ENCODE results near the gene OR1F1. TPM values are rescaled to one million over a fixed set of nuclear protein-coding genes. Genes with fewer than 3 reads are reported as not detected.

OR1F1 gene
- total RNA-seq, 4 donors from 2014 or later = not detected

DNA sequence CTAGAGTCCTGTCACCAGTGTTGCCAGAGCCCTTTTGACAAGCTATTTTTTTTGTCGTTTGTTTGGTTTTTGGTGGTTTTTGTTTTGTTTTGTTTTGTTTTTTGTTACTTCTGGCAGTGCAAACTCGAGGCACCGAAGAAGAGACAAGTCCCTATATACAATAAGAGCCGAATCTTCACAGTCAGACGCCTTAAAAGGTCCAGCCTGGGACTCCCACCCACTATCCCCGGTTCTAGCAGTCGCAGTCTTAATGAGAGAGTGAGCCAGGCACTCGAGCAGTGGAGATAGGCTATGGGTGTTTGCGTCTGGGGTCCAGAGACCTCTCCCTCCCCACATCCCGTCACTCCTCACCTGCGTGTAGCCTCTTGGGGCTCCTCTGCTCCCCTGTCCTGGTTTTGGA, 1.9 kb downstream of the OR1F1 start:
- Histone ChIP-seq H3K27ac (no peak overlapping the region), H3K4me1 (peaks cover 22% of the 10 kb centered on the region), H3K36me3 (no peaks in the 10 kb centered on the region), H3K9me3 (no peaks in the 10 kb centered on the region), H3K4me3 (no peak overlapping the region), H3K27me3 (peaks cover 99% of the 10 kb centered on the region)
- WGBS = 17% methylated on average over 8 of the region's 11 CpGs
- no peak for TF ChIP-seq EP300 (IDR thresholded peaks at IDR 0.05)
- TF ChIP-seq POLR2AphosphoS5 (IDR thresholded peaks at IDR 0.05) = no peak
- TF ChIP-seq, protein P1, sequence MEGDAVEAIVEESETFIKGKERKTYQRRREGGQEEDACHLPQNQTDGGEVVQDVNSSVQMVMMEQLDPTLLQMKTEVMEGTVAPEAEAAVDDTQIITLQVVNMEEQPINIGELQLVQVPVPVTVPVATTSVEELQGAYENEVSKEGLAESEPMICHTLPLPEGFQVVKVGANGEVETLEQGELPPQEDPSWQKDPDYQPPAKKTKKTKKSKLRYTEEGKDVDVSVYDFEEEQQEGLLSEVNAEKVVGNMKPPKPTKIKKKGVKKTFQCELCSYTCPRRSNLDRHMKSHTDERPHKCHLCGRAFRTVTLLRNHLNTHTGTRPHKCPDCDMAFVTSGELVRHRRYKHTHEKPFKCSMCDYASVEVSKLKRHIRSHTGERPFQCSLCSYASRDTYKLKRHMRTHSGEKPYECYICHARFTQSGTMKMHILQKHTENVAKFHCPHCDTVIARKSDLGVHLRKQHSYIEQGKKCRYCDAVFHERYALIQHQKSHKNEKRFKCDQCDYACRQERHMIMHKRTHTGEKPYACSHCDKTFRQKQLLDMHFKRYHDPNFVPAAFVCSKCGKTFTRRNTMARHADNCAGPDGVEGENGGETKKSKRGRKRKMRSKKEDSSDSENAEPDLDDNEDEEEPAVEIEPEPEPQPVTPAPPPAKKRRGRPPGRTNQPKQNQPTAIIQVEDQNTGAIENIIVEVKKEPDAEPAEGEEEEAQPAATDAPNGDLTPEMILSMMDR (IDR thresholded peaks at IDR 0.05) = no peak
- no peak for TF ChIP-seq POLR2A (IDR thresholded peaks at IDR 0.05)
- DNase-seq (ENCODE audit: low spot score in 2 of 2) = no peak

DNA sequence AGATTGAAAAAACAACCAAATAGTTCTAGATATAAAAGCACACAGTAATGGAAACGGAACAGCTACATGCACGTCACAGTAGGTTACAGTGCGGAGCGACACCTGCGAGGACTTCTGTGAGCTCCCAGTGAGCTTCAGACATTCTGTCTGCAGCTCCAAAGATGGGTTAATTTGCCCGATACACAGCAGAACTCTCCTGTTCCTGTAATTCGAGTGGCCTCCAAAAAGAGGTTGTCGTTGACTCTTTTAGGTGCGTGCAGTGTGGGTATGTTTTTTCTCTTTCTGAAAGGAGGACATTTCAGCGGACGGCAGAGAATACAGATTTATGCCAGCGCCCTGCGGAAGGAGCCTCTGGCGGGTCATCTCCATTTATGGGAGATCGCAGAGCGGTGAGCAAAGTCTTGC, 2.9 kb downstream of the OR1F1 start:
- no peak overlapping the region for H3K27ac ChIP-seq
- peaks cover 100% of the 10 kb centered on the region for H3K27me3 ChIP-seq
- no peak overlapping the region for H3K4me3 ChIP-seq
- peak in 1 of 2 donors; percentile 67 for DNase-seq (ENCODE audit: low spot score in 2 of 2)
- TF ChIP-seq, protein P1 (IDR thresholded peaks at IDR 0.05) = no peak
- no peak for TF ChIP-seq POLR2A (IDR thresholded peaks at IDR 0.05)
- no peak for TF ChIP-seq EP300 (IDR thresholded peaks at IDR 0.05)
- no peak for TF ChIP-seq POLR2AphosphoS5 (IDR thresholded peaks at IDR 0.05)
- no peaks in the 10 kb centered on the region for H3K36me3 ChIP-seq
- no peaks in the 10 kb centered on the region for H3K9me3 ChIP-seq
- WGBS = 13% methylated on average over 16 of the region's 16 CpGs
- peaks cover 22% of the 10 kb centered on the region for H3K4me1 ChIP-seq

DNA sequence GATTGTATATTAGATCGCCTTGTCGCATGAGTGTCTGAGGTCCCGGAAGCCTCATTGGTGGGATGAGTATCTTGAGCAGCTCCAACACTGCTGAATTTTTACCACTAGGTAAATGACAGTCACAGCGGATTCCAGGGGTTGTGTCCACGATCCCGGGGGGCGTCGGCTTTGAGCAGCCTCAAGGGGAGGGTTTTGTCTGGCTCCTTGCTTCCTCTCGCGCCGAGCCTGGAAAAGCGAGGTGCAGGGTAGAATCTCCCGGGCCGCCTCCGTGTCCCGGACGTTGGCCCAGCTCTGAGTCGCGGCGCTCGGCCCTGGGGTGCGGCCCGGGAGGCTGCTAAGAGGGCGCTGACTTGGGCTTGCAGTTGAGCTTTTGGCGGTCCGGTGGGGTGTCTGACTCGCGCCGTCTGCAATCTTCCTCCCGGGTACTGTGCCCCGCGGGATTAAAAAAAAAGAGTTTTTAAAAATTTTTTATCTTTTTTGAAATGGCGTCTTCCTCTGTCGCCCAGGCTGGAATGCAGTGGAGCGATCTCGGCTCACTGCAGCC, 4.5 kb downstream of the OR1F1 start:
- H3K4me1 ChIP-seq = peaks cover 22% of the 10 kb centered on the region
- DNase-seq (ENCODE audit: low spot score in 2 of 2) = no peak
- TF ChIP-seq POLR2AphosphoS5 (IDR thresholded peaks at IDR 0.05) (no peak), POLR2A (IDR thresholded peaks at IDR 0.05) (no peak), EP300 (IDR thresholded peaks at IDR 0.05) (no peak)
- TF ChIP-seq, protein P1 (IDR thresholded peaks at IDR 0.05) = no peak
- H3K36me3 ChIP-seq = no peaks in the 10 kb centered on the region
- no peaks in the 10 kb centered on the region for H3K9me3 ChIP-seq
- 30% methylated on average over 22 of the region's 36 CpGs for WGBS
- no peak overlapping the region for H3K4me3 ChIP-seq
- H3K27me3 ChIP-seq = peaks cover 97% of the 10 kb centered on the region
- H3K27ac ChIP-seq = no peak overlapping the region

DNA sequence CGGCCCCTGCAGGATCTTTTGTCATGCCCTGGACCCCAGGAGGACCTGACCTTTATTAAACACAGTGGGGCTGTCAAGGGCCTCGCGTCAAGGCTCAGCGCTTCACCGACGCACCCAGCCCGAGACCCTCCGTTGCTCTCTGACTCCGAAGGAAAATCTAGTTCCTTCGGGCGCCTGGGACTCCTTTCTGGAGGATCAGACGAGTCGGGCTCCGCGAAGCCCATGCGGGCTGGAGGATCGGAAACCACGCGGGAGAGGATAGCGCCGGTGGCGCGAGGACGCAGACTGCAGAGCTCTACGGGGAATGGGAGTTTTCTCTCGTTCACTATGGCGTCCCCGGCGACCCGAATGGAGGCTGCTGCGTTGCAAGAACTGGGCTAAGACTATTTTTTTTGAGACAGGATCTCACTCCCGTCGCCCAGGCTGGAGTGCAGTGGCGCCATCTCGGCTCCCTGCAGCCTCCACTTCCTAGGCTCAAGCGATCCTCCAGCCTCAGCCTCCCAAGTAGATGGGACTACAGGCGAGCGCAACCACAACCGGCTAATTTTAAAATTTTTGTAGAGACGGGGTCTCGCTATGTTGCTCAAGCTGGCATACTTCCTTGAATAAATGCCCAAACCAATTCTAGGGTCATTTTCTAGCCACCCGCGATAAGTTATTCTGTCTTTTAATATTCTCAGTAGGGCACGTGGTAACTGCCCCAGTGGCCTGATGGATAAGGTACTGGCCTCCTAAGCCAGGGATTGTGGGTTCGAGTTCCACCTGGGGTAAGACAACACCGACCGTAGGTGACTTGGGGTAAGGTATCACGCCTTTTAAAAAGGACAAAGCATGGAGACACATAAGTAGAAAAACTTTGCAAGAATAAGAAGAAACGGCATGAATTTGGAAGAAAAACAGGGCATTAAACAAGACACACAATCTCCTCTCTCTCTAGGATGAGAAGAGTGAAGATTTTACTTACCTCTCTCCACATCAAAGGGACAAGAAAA, 5.5 kb downstream of the OR1F1 start:
- Histone ChIP-seq H3K9me3 (no peaks in the 10 kb centered on the region), H3K4me1 (peaks cover 17% of the 10 kb centered on the region), H3K4me3 (no peak overlapping the region), H3K27me3 (peaks cover 94% of the 10 kb centered on the region), H3K36me3 (no peaks in the 10 kb centered on the region), H3K27ac (no peak overlapping the region)
- no peak for DNase-seq (ENCODE audit: low spot score in 2 of 2)
- TF ChIP-seq, protein P1 (IDR thresholded peaks at IDR 0.05) = no peak
- no peak for TF ChIP-seq POLR2A (IDR thresholded peaks at IDR 0.05)
- no peak for TF ChIP-seq EP300 (IDR thresholded peaks at IDR 0.05)
- no peak for TF ChIP-seq POLR2AphosphoS5 (IDR thresholded peaks at IDR 0.05)
- 63% methylated on average over 44 of the region's 49 CpGs for WGBS

DNA sequence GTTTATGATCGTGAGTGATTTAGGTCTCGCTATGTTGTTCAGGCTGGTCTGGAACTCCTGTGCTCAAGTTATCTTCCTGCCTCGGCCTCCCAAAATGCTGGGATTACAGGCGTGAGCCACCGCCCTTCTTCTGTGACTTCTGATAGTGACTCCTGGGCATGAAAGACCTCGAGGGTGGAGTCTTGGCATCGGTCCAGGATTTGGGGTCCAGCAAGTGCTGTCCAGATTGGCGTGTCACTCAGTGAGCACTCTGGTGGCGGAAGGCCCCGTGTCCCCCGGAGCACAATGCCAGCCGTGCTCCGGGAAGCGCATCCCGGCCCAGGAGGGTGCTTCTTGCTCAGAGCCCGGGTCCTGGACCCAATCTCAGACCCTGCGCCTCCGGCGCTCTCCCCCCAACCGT, 6.8 kb downstream of the OR1F1 start:
- no peaks in the 10 kb centered on the region for H3K9me3 ChIP-seq
- 72% methylated on average over 18 of the region's 20 CpGs for WGBS
- DNase-seq (ENCODE audit: low spot score in 2 of 2) = no peak
- no peak overlapping the region for H3K27ac ChIP-seq
- no peaks in the 10 kb centered on the region for H3K36me3 ChIP-seq
- peaks cover 4% of the 10 kb centered on the region for H3K4me1 ChIP-seq
- H3K4me3 ChIP-seq = no peak overlapping the region
- TF ChIP-seq, protein P1 (IDR thresholded peaks at IDR 0.05) = no peak
- no peak for TF ChIP-seq POLR2A (IDR thresholded peaks at IDR 0.05)
- no peak for TF ChIP-seq EP300 (IDR thresholded peaks at IDR 0.05)
- no peak for TF ChIP-seq POLR2AphosphoS5 (IDR thresholded peaks at IDR 0.05)
- peaks cover 87% of the 10 kb centered on the region for H3K27me3 ChIP-seq
